ACC112 (cell line): ENCODE data around the gene SENP2.
"Not testable (repeated sequence)": the region's sequence is repeated elsewhere in the genome, so short reads cannot be mapped to it uniquely, and the experiment has no call there.

Source experiments
- H2AFZ ChIP-seq: fragments of 200-600 bp; sonication (generic); one replicate; pipeline ENCODE4 v1.6.0; 2017; ENCODE audit warnings: antibody characterized with exemption, low read length; ENCODE audit not compliant: unreplicated experiment
- H3K27ac ChIP-seq: fragments of 200-600 bp; sonication (generic); 2 replicates; pipeline ENCODE4 v1.5.1; 2014; ENCODE audit warnings: low read depth, mild to moderate bottlenecking, antibody characterized with exemption, low read length, moderate library complexity
- H3K27me3 ChIP-seq: fragments of 200-600 bp; sonication (generic); 2 replicates; pipeline ENCODE4 v1.6.1; 2014; ENCODE audit warnings: mild to moderate bottlenecking, antibody characterized with exemption, low read length, moderate library complexity, mixed read lengths; ENCODE audit not compliant: insufficient read depth
- H3K36me3 ChIP-seq: fragments of 200-600 bp; sonication (generic); 2 replicates; pipeline ENCODE4 v1.6.1; 2016; ENCODE audit warnings: mild to moderate bottlenecking, antibody characterized with exemption, low read length, moderate library complexity, mixed read lengths; ENCODE audit not compliant: insufficient read depth
- H3K4me1 ChIP-seq: fragments of 200-600 bp; sonication (generic); one replicate; pipeline ENCODE4 v1.6.1; 2016; ENCODE audit warnings: low read length, mixed read lengths; ENCODE audit not compliant: insufficient read depth, unreplicated experiment, control insufficient read depth
- H3K4me3 ChIP-seq: fragments of 200-600 bp; sonication (generic); 2 replicates; pipeline ENCODE4 v1.5.1; 2014; ENCODE audit warnings: mild to moderate bottlenecking, low read depth, low read length
- H3K79me2 ChIP-seq: fragments of 200-600 bp; sonication (generic); one replicate; pipeline ENCODE4 v1.6.0; 2016; ENCODE audit warnings: low read length; ENCODE audit not compliant: control insufficient read depth, unreplicated experiment, insufficient read depth

SENP2 gene

DNA sequence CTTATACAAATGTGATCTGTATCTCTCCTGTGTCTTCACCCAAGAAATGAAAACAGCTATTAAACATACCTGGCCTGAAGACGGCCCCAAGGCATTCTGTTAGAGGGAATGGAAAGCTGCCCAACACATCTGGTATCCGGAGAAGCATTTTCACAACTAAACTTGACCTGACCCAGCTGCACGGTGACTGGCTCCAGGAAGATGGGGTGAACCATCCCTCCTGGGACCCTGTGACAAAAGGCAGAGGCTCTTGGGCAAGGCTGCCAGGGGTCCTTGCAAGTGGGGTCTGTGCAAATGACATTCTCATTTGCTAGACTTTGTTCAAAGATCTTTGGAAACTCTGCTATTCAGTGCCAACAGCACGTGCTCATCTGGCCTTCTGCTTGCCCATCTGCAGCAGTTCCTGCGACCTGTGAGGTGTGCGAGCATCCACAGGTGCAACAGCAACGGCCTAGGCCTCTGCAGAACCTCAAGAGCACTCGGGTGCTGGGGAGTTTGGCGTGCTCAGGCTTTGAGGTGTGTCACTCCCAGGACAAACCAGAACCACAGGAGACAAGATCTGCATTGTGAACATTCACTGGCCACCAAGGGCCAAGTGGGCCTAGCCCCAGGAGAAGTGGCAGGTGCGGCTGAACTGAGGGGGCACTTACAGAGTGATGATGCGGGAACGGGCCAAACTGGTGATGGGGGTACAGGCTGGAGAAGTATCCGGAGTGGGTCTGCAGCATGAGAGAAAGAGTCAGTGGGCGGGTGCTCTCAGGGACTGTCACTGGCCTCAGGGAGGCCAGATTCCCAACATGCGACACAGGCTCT lies 71.8 kb downstream of the SENP2 start:
- Histone ChIP-seq H3K4me1 (peaks cover 60% of the 10 kb centered on the region), H3K27ac (peak overlapping the region; percentile 99), H3K4me3 (peak overlapping the region; percentile 4; the same call in 1 of the 2 replicates), H3K79me2 (peaks cover 3% of the 10 kb centered on the region), H2AFZ (no peak overlapping the region), H3K27me3 (no peaks in the 10 kb centered on the region), H3K36me3 (peaks cover 34% of the 10 kb centered on the region)

DNA sequence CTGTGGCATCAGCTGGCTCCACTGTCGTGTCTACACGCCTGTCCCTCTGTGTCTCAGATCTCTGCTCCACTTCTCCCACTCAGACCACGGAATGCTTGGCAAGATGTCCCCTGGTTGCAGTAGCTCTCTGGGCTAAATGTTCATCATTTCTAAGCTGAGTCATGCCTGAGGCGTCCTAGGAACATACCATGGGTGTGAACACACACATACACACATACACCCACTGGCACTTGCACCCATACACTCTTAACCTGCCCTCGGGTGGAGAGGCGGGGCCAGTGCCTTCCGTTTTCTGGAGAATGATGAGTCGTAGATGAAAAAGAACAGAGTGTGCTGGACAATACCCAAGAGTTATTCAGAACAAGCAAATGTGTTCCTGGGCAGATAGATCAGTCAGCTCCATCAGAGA lies 72.4 kb downstream of the SENP2 start:
- Histone ChIP-seq H2AFZ (no peak overlapping the region), H3K27ac (peak overlapping the region; percentile 99), H3K4me1 (peaks cover 60% of the 10 kb centered on the region), H3K79me2 (peaks cover 3% of the 10 kb centered on the region), H3K27me3 (no peaks in the 10 kb centered on the region), H3K36me3 (peaks cover 32% of the 10 kb centered on the region), H3K4me3 (peak overlapping the region; percentile 4; the same call in 1 of the 2 replicates)

DNA sequence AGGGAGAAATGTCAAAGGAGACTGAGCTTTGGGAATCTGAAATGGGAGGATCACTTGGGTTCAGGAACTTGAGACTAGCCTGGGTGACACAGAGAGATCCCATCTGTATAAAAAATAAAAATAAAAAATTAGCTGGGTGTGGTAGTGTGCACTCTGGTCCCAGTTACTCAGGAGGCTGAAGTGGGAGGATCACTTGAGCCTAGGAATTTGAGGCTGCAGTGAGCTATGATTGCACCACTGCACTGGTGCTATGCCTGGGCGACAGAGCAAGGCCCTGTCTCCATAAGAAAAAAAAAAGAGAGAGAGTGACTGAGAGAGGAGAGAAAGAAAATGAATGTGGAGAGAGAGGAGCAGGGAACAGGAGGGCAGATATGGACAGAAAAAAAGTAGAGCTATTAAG lies 72.8 kb downstream of the SENP2 start:
- H3K36me3 ChIP-seq = peaks cover 27% of the 10 kb centered on the region
- H3K4me3 ChIP-seq = no peak overlapping the region
- no peaks in the 10 kb centered on the region for H3K27me3 ChIP-seq
- peaks cover 60% of the 10 kb centered on the region for H3K4me1 ChIP-seq
- H3K79me2 ChIP-seq = peaks cover 3% of the 10 kb centered on the region
- H2AFZ ChIP-seq = no peak overlapping the region
- peak overlapping the region; percentile 99 for H3K27ac ChIP-seq

DNA sequence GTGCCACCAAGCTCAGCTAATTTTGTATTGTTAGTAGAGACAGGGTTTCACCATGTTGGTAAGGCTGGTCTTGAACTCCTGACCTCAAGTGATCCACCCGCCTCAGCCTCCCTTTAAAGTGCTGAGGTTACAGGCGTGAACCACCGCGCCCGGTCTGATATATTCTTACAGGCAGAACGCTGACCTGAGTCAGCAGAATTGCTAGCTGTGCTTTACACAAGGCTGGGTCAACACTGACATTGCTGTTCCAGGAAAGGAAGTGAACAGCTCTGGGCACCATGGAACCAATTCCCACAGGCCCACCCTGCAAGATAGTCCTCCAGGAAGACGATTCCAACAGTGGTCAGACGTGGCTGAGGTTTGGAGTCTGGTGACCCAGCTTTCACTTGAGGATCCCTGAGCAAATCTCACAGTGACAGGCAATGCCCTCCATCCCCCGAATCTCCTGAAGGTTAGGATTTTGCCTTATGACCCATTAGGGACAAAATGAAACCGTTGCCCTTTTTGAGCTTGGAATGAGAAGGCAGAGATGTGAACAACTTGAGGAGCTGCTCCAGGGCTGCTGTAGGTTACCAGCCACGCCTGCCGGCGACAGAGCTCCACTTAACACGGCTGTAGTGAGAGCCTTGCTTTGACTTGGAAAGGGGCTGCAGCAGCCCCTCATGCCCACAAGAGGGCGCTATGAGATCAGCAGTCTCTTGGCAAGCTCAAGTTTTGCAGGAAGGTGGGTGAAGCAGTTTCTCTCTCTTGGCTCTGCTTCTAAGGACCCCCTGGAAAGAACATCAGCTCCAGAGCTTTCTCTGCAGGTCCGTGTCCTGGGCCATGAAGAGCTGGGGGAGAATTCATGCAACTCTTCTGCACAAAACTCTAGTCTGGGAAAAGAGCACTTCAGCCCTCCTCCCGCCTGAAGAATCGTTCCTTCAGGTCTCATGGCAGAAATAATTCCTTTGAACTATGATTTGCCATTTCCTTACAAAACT lies 74.1 kb downstream of the SENP2 start:
- peak overlapping the region; percentile 99 for H3K27ac ChIP-seq
- H3K27me3 ChIP-seq = no peaks in the 10 kb centered on the region
- H3K4me1 ChIP-seq = peaks cover 58% of the 10 kb centered on the region
- H3K36me3 ChIP-seq = peaks cover 17% of the 10 kb centered on the region
- H3K4me3 ChIP-seq = no peak overlapping the region
- no peak overlapping the region for H2AFZ ChIP-seq
- peaks cover 3% of the 10 kb centered on the region for H3K79me2 ChIP-seq

DNA sequence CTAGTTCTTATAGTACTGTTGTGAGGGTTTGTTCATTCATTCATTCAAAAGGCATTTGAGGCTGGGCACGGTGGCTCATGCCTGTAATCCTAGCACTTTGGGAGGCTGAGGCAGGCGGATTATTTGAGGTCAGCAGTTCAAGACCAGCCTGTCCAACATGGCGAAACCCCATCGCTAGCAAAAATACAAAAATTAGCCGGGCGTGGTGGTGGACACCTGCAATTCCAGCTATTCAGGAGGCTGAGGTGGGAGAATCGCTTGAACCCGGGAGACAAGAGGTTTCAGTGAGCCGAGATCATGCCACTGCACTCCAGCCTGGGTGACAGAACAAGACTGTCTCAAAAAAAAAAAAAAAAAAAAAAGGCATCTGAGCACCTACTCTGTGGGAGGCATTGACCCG lies 75.2 kb downstream of the SENP2 start:
- not testable (repeated sequence) for H3K27me3 ChIP-seq, H3K79me2 ChIP-seq, H3K4me3 ChIP-seq, H2AFZ ChIP-seq
- Histone ChIP-seq H3K4me1 (peaks cover 48% of the 10 kb centered on the region), H3K27ac (peak overlapping the region; percentile 99), H3K36me3 (peaks cover 13% of the 10 kb centered on the region)

DNA sequence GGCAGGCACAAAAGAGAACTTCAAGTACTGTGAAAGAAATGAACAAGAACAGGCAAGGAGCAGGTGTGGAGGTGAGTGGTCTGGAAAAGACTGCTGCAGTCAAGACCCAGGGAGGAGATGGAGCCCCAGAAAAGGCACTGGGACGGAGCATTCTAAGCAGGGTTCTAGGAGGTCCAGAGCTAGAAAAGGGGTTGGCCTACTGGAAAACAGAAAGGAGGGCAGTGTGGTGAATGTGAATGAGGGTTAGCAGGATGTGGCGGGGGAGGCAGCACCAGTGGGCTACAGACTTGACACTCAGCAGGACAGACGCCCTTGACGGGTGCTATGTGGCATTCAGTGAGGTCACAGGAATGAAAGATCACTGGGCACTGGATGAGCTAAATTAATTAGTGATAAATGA lies 75.7 kb downstream of the SENP2 start:
- Histone ChIP-seq H3K4me1 (peaks cover 45% of the 10 kb centered on the region), H3K27ac (peak overlapping the region; percentile 99), H3K36me3 (peaks cover 14% of the 10 kb centered on the region), H3K27me3 (no peaks in the 10 kb centered on the region), H3K79me2 (no peaks in the 10 kb centered on the region), H2AFZ (no peak overlapping the region), H3K4me3 (no peak overlapping the region)

DNA sequence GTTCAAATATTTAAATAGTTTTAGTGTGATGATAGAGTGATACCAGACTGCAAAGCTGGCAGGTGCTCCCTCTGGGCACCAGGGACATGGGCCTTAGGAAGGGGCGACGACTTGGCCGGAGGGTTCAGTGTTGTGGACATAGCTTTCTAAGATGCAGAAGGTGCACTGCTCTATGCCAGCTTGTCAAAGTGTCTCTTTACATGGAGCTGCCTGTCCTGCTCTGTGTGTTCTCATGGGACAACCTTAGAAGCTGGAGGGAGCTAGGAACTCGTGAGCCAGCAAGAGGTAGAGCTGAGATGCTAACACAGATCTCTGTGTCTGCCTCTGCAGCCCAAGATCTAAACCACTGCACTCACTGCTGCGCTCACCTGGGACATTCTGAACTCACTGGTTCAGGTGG lies 77.8 kb downstream of the SENP2 start:
- Histone ChIP-seq H3K4me3 (no peak overlapping the region), H3K36me3 (peaks cover 16% of the 10 kb centered on the region; the same call in 1 of the 2 replicates), H3K4me1 (peaks cover 24% of the 10 kb centered on the region), H2AFZ (no peak overlapping the region), H3K27ac (no peak overlapping the region), H3K79me2 (no peaks in the 10 kb centered on the region), H3K27me3 (no peaks in the 10 kb centered on the region)

DNA sequence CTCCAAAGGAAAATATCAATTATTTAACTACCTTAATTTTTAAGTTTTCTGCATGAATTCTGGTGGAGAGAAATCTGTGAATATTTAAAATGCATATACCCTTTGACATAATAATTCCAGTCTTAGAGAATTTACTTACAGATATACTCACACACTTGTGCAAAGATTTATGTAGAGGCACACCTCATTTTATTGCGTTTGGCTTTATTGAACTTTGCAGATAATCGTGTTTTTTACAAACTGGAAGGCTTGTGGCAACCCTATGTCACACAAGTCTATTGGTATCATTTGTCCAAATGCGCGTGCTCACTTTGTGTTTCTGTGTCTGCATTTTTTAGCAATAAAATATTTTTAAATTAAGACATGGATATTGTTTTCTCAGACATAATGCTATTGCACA lies 81.5 kb downstream of the SENP2 start:
- Histone ChIP-seq H3K4me3 (no peak overlapping the region), H2AFZ (no peak overlapping the region), H3K36me3 (peaks cover 42% of the 10 kb centered on the region)

DNA sequence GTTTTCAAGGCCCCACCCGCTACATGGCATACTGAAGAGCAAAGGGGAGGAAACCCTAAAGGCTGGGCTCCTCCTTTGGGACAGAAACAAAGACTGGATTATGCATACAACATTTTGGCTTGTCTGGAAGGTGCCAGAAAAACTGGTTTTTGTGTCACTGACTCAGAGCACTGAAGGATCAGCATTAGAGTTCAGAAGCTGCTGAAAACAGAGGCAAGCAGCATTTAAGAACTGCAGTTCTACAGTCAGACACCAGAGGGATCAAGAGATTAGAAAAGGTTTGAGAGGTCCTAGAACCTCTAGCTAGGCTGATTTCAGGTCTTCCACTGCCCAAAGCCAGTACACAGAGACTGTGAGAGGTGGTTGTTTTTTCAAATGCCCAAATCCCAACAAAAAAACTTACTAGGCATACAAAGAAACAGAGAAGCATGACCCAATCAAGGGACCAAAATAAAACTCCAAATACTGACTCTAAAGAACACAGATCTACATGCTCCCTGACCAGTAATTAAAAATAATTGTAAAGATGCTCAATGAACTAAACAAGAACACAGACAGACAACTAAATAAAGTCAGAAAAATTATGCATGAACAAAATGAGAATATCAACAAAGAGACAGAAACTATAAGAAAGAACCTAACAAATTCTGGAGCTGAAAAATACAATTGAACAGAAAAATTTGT lies 91.2 kb downstream of the SENP2 start:
- Histone ChIP-seq H3K4me3 (no peak overlapping the region), H3K27me3 (no peaks in the 10 kb centered on the region), H3K79me2 (peaks cover 29% of the 10 kb centered on the region), H2AFZ (no peak overlapping the region), H3K4me1 (peaks cover 17% of the 10 kb centered on the region), H3K36me3 (peaks cover 62% of the 10 kb centered on the region), H3K27ac (peak overlapping the region; percentile 32)

More for the DNA sequence above, 81.5 kb downstream of the SENP2 start:
- no peaks in the 10 kb centered on the region for H3K79me2 ChIP-seq
- H3K27ac ChIP-seq = no peak overlapping the region
- H3K4me1 ChIP-seq = no peaks in the 10 kb centered on the region
- H3K27me3 ChIP-seq = no peaks in the 10 kb centered on the region

DNA sequence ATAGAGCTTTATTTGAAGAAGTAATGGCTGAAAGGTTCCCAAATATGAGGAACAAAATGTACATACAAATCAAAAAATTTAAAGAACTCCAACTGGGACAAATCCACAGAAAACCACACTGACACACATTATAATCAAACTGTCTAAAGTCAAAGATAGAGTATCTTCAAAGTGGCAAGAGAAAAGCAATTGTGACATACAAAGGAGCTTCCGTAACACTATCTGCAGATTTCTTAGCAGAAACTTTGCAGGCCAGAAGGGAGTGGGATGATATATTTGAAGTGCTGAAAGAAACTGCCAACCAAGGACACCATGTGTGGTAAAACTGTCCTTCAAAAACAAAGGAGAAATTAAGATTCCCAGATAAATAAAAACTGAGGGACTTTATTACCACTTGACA lies 91.9 kb downstream of the SENP2 start:
- peaks cover 64% of the 10 kb centered on the region for H3K36me3 ChIP-seq

More for the DNA sequence above, 91.9 kb downstream of the SENP2 start:
- Histone ChIP-seq H3K79me2 (peaks cover 29% of the 10 kb centered on the region), H3K27ac (peak overlapping the region; percentile 32), H3K4me3 (no peak overlapping the region), H3K4me1 (peaks cover 17% of the 10 kb centered on the region), H2AFZ (no peak overlapping the region), H3K27me3 (no peaks in the 10 kb centered on the region)
